Neutrophil (primary cell): ENCODE data around the gene CFAP74.

Source experiments
- H3K27ac ChIP-seq: fragments of 200-600 bp; sonication (generic); 2 replicates; pipeline ENCODE4 v1.5.1; 2016; ENCODE audit warnings: mild to moderate bottlenecking, moderate library complexity
- H3K27me3 ChIP-seq: fragments of 200-600 bp; sonication (generic); 2 replicates; pipeline ENCODE4 v1.6.0; 2016; ENCODE audit warnings: mild to moderate bottlenecking
- H3K36me3 ChIP-seq: fragments of 200-600 bp; sonication (generic); 2 replicates; pipeline ENCODE4 v1.5.1; 2017
- H3K4me1 ChIP-seq, 2 experiments: fragments of 200-600 bp in 1 of 2; sonication (generic) in 1 of 2; 1 replicate in 1 of 2; 2 replicates in 1 of 2; pipeline versions ENCODE4 v1.5.1 to v1.6.1; 2013 to 2016; ENCODE audit warnings: low read depth in 1 of 2, low read length in 1 of 2, mild to moderate bottlenecking in 1 of 2, moderate library complexity in 1 of 2; ENCODE audit not compliant: control insufficient read depth in 1 of 2, insufficient read depth in 1 of 2
- H3K4me3 ChIP-seq, 2 experiments: fragments of 200-600 bp in 1 of 2; sonication (generic) in 1 of 2; 1 replicate in 1 of 2; 2 replicates in 1 of 2; pipeline ENCODE4 v1.5.1; 2013 to 2016; ENCODE audit warnings: low read depth in 1 of 2, low read length in 1 of 2, mild to moderate bottlenecking in 1 of 2, moderate library complexity in 1 of 2
- H3K9me3 ChIP-seq: fragments of 200-600 bp; sonication (generic); 2 replicates; pipeline ENCODE4 v1.5.1; 2016
- TF ChIP-seq, protein P1 (sequence below): fragments of 200-600 bp; sonication (generic); IDR thresholded peaks from 2 replicates; pipeline ENCODE4 v1.5.1; 2016; ENCODE audit warnings: antibody characterized with exemption

Gene CFAP74

DNA sequence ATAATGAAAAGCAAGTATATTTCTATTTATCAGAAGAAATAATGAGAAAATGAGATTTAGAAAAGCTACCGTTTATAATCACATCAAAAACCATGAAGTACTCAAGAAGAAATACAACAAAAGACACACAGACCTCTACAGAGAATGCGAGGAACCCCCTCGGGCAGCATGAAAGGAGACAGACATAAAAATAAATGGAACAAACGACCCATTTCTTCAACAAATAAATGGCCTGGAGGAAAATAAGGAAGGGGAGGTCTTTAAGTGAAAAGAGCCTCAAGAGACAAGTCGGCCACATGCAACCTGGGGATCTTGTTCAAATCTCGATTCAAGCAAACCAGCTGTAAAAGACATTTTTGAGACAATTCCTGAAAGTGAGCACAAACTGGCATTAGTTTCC, 6.0 kb downstream of the CFAP74 start:
- Histone ChIP-seq H3K9me3 (no peaks in the 10 kb centered on the region), H3K27me3 (peaks cover 22% of the 10 kb centered on the region), H3K36me3 (no peaks in the 10 kb centered on the region), H3K27ac (no peak overlapping the region), H3K4me3 (no peak overlapping the region), H3K4me1 (peaks cover 16 to 17% of the 10 kb centered on the region in 2 experiments)
- TF ChIP-seq, protein P1, sequence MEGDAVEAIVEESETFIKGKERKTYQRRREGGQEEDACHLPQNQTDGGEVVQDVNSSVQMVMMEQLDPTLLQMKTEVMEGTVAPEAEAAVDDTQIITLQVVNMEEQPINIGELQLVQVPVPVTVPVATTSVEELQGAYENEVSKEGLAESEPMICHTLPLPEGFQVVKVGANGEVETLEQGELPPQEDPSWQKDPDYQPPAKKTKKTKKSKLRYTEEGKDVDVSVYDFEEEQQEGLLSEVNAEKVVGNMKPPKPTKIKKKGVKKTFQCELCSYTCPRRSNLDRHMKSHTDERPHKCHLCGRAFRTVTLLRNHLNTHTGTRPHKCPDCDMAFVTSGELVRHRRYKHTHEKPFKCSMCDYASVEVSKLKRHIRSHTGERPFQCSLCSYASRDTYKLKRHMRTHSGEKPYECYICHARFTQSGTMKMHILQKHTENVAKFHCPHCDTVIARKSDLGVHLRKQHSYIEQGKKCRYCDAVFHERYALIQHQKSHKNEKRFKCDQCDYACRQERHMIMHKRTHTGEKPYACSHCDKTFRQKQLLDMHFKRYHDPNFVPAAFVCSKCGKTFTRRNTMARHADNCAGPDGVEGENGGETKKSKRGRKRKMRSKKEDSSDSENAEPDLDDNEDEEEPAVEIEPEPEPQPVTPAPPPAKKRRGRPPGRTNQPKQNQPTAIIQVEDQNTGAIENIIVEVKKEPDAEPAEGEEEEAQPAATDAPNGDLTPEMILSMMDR, result no peak

DNA sequence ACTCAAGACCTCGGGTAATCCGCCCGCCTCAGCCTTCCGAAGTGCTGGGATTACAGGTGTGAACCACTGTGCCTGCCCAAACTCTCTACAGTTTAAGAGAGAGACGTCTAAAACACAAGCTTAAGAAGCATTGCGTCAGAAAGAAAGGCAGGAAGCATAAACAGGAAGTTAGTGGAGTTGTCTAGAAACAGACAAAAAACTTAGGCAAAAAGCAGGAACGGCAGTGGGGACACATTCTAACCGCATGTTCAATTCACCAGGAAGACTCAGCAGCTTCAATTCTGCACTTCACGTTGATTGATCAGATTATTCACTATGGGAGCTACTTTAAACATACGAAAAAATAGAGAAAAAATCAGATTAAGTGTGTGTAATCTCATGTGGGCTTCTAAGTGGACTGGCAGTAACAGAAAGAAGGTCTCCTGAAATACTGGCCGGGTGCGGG, 7.4 kb downstream of the CFAP74 start:
- TF ChIP-seq, protein P1, result no peak
- peak overlapping the region; percentile 88 for H3K27ac ChIP-seq
- peak overlapping the region; percentile 32 to 37 for H3K4me3 ChIP-seq
- H3K27me3 ChIP-seq, result peaks cover 8% of the 10 kb centered on the region
- H3K4me1 ChIP-seq, result peaks cover 16 to 17% of the 10 kb centered on the region in 2 experiments
- H3K9me3 ChIP-seq, result no peaks in the 10 kb centered on the region
- no peaks in the 10 kb centered on the region for H3K36me3 ChIP-seq

DNA sequence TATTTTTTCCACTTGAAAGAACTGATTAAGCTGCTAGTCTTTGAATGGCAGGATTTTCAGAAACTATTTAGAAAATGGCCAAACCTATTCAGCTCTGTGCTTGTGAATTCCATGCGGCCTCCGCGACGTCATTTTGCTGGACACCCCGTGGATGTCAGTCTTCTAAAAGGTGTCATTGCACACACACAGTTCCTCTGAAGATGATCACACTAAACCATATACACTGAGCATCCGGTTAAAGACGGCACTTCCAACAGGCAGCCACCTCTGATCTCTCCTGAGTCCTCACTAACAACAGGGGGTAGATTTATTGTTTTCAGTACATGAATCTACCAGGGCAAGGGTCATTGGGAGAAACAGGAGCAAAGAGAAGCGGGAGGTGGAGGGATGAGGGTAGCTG, 9.1 kb downstream of the CFAP74 start:
- no peaks in the 10 kb centered on the region for H3K36me3 ChIP-seq
- TF ChIP-seq, protein P1, result no peak
- no peak overlapping the region for H3K27ac ChIP-seq
- no peak overlapping the region for H3K4me3 ChIP-seq
- H3K27me3 ChIP-seq, result peaks cover 16% of the 10 kb centered on the region
- H3K9me3 ChIP-seq, result no peaks in the 10 kb centered on the region
- H3K4me1 ChIP-seq, result peaks cover 16 to 17% of the 10 kb centered on the region in 2 experiments

DNA sequence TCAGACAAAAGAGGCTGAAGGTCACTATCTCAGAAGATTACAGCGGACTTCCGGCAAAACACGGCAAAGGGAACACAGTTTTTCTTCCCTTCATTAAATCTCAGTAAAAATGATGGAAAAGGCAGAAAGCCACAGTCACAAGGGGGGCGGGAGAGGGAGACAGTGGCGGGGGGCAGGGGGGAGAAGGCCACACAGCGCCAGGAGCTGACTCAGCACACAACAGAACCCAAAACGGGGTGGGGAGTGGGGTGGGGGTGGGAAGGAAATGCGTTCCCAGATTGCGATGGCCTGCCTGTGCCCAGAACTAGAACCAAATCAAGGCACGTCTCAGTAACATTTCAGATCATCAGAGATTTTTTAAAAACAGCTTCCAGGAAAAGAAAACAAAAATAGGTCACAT, 13.4 kb downstream of the CFAP74 start:
- H3K27ac ChIP-seq, result no peak overlapping the region
- no peaks in the 10 kb centered on the region for H3K4me1 ChIP-seq
- peaks cover 34% of the 10 kb centered on the region for H3K27me3 ChIP-seq
- TF ChIP-seq, protein P1, result no peak
- H3K36me3 ChIP-seq, result no peaks in the 10 kb centered on the region
- no peak overlapping the region for H3K4me3 ChIP-seq
- H3K9me3 ChIP-seq, result no peaks in the 10 kb centered on the region

DNA sequence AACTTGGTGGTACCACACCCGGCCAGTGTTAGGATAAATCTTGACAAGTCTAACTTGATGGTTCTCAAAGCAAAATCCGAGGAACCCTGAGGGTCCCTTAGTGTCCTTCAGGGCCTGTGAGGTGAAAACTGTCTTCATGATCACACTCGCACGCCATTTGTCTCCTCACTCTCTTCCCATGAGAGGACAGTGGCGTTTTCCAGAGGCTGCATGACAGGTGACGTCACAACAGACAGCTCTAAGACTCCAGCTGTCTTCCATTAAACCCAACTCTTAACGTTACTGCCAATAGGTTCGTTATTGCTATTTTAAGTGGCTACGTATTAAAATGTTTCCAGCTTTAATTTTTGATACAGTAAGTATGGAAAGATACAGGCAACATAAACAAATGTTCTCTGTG, 13.8 kb downstream of the CFAP74 start:
- no peak overlapping the region for H3K27ac ChIP-seq
- no peaks in the 10 kb centered on the region for H3K36me3 ChIP-seq
- H3K4me1 ChIP-seq, result no peaks in the 10 kb centered on the region
- H3K9me3 ChIP-seq, result no peaks in the 10 kb centered on the region
- peaks cover 34% of the 10 kb centered on the region for H3K27me3 ChIP-seq
- H3K4me3 ChIP-seq, result no peak overlapping the region
- TF ChIP-seq, protein P1, result no peak

DNA sequence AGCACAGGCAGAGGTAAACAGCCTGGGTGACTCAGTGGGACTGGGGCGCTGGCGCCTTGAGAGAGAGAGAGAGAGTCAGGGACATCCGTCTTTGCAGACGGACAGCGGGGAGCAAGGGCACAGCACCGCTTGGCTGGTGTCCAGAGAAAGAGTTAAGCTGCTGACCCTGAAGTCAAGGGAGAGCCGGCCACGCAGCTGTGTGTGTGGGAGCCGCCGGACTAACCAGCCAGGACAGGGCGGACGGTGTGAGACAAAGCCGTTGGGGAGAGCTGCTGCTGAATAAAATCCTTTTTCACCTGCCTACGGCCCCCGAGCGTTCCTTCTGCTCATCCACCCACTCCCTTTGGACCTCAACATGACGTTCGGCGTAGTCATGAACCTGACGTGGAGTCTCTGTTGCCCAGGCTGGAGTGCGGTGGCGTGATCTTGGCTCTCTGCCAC, 14.5 kb downstream of the CFAP74 start:
- Histone ChIP-seq H3K9me3 (no peaks in the 10 kb centered on the region), H3K36me3 (no peaks in the 10 kb centered on the region), H3K4me1 (no peaks in the 10 kb centered on the region), H3K27me3 (peaks cover 34% of the 10 kb centered on the region), H3K4me3 (no peak overlapping the region), H3K27ac (no peak overlapping the region)
- TF ChIP-seq, protein P1, result no peak
